SK-N-SH treated with all-trans-retinoic acid at 6 μM for 48 hours (cell line): ENCODE measurements around the gene MACIR.

Experiments
- ATAC-seq: fragments of 200-7000 bp; cut with Tn5 transposase; 3 replicates; pipeline ENCODE4 v1.9.1; 2020; ENCODE audit warnings: mild to moderate bottlenecking, moderate library complexity
- ARNTL ChIP-seq: fragments of 450-650 bp; formaldehyde crosslinking; IDR thresholded peaks from 2 replicates; pipeline ENCODE4 v1.5.0; 2020; ENCODE audit warnings: low read depth, mild to moderate bottlenecking, moderate library complexity, borderline replicate concordance
- BACH2 ChIP-seq: fragments of 250-450 bp; sonication (Bioruptor Pico); IDR thresholded peaks from 2 replicates; pipeline ENCODE4 v1.9.0; 2021; ENCODE audit warnings: mild to moderate bottlenecking, borderline replicate concordance
- CSDC2 ChIP-seq: fragments of 250-450 bp; sonication (Bioruptor Pico); IDR thresholded peaks from 2 replicates; pipeline ENCODE4 v1.5.0; 2020; ENCODE audit warnings: mild to moderate bottlenecking, moderate library complexity
- ESRRG ChIP-seq: fragments of 250-450 bp; sonication (Bioruptor Pico); IDR thresholded peaks from 2 replicates; pipeline ENCODE4 v1.6.1; 2021; ENCODE audit warnings: mild to moderate bottlenecking
- GLIS3 ChIP-seq: fragments of 250-450 bp; sonication (Bioruptor Pico); IDR thresholded peaks from 2 replicates; pipeline ENCODE4 v1.5.0; 2020; ENCODE audit warnings: mild to moderate bottlenecking, moderate library complexity
- ISL1 ChIP-seq: fragments of 250-450 bp; sonication (Bioruptor Pico); IDR thresholded peaks from 2 replicates; pipeline ENCODE4 v2.1.2; 2022; ENCODE audit warnings: mild to moderate bottlenecking, moderate library complexity
- PPARA ChIP-seq: fragments of 250-450 bp; sonication (Bioruptor Pico); IDR thresholded peaks from 2 replicates; pipeline ENCODE4 v1.5.0; 2020; ENCODE audit warnings: mild to moderate bottlenecking, borderline replicate concordance
- RARB ChIP-seq: fragments of 250-450 bp; sonication (Bioruptor Pico); IDR thresholded peaks from 2 replicates; pipeline ENCODE4 v1.8.0; 2021; ENCODE audit warnings: mild to moderate bottlenecking, moderate library complexity
- SNAI2 ChIP-seq: fragments of 250-450 bp; sonication (Bioruptor Pico); IDR thresholded peaks from 2 replicates; pipeline ENCODE4 v1.5.0; 2020; ENCODE audit warnings: mild to moderate bottlenecking, moderate library complexity
- TCF4 ChIP-seq: fragments of 250-450 bp; sonication (Bioruptor Pico); IDR thresholded peaks from 2 replicates; pipeline ENCODE4 v1.8.0; 2021; ENCODE audit warnings: mild to moderate bottlenecking, moderate library complexity, borderline replicate concordance
- TOX ChIP-seq: fragments of 250-450 bp; sonication (Bioruptor Pico); IDR thresholded peaks from 2 replicates; pipeline ENCODE4 v1.8.0; 2021; ENCODE audit warnings: mild to moderate bottlenecking, moderate library complexity, borderline replicate concordance
- ZC3H10 ChIP-seq: fragments of 250-450 bp; sonication (Bioruptor Pico); IDR thresholded peaks from 2 replicates; pipeline ENCODE4 v1.5.1; 2021; ENCODE audit warnings: mild to moderate bottlenecking, moderate library complexity
- ZFP3 ChIP-seq: fragments of 250-450 bp; sonication (Bioruptor Pico); IDR thresholded peaks from 2 replicates; pipeline ENCODE4 v1.5.0; 2020; ENCODE audit warnings: mild to moderate bottlenecking, moderate library complexity
- ZFP30 ChIP-seq: fragments of 450-650 bp; formaldehyde crosslinking; IDR thresholded peaks from 2 replicates; pipeline ENCODE4 v1.5.0; 2022; ENCODE audit warnings: mild to moderate bottlenecking, moderate library complexity
- ZNF565 ChIP-seq: fragments of 450-650 bp; formaldehyde crosslinking; conservative IDR thresholded peaks from 2 replicates; pipeline ENCODE4 v1.5.0; 2020; ENCODE audit warnings: low read depth, mild to moderate bottlenecking, moderate library complexity
- TF ChIP-seq, protein P1 (sequence below): fragments of 250-450 bp; sonication (Bioruptor Pico); IDR thresholded peaks from 2 replicates; pipeline ENCODE4 v1.8.0; 2021; ENCODE audit warnings: low read depth, mild to moderate bottlenecking, moderate library complexity, borderline replicate concordance
- TF ChIP-seq, protein P2 (sequence below): fragments of 250-450 bp; sonication (Bioruptor Pico); IDR thresholded peaks from 2 replicates; pipeline ENCODE4 v1.5.1; 2021; ENCODE audit warnings: mild to moderate bottlenecking, moderate library complexity
- TF ChIP-seq, protein P3 (sequence below): fragments of 250-450 bp; sonication (Bioruptor Pico); IDR thresholded peaks from 2 replicates; pipeline ENCODE4 v1.8.0; 2020; ENCODE audit warnings: mild to moderate bottlenecking, moderate library complexity, borderline replicate concordance
- TF ChIP-seq, protein P4 (sequence below): fragments of 250-450 bp; sonication (Bioruptor Pico); IDR thresholded peaks from 2 replicates; pipeline ENCODE4 v1.5.0; 2020; ENCODE audit warnings: mild to moderate bottlenecking, moderate library complexity
- TF ChIP-seq, protein P5 (sequence below): fragments of 250-450 bp; sonication (Bioruptor Pico); IDR thresholded peaks from 2 replicates; pipeline ENCODE4 v1.5.1; 2020; ENCODE audit warnings: low read depth, mild to moderate bottlenecking, moderate library complexity

The MACIR gene

DNA sequence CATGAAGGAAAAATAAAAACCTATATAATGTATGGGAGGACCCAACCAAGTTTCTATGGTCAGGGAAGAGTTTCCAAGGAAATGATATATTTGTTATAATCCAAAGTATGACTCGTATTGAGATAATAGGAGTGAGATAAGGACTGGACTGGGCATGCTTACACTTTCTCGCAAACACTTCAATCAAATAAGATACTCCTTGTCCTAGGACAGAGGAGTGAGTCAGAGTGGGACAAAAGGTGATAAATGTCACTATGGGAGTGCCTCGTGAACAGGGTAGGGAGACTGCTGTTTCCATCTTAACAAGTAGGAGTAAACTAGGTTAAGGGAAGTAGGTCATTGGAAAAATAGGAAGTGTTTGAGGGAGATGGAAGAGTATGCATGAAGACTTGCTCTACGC lies 47.2 kb downstream of the MACIR start:
- ATAC-seq, result no peak
- TF ChIP-seq BACH2, result no peak
- no peak for TF ChIP-seq TCF4
- TF ChIP-seq, protein P1, sequence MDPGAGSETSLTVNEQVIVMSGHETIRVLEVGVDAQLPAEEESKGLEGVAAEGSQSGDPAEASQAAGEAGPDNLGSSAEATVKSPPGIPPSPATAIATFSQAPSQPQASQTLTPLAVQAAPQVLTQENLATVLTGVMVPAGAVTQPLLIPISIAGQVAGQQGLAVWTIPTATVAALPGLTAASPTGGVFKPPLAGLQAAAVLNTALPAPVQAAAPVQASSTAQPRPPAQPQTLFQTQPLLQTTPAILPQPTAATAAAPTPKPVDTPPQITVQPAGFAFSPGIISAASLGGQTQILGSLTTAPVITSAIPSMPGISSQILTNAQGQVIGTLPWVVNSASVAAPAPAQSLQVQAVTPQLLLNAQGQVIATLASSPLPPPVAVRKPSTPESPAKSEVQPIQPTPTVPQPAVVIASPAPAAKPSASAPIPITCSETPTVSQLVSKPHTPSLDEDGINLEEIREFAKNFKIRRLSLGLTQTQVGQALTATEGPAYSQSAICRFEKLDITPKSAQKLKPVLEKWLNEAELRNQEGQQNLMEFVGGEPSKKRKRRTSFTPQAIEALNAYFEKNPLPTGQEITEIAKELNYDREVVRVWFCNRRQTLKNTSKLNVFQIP, result no peak
- no peak for TF ChIP-seq ZFP3 (CRISPR knock-in tag)
- TF ChIP-seq ZFP30 (CRISPR knock-in tag), result no peak
- TF ChIP-seq SNAI2 (CRISPR knock-in tag), result no peak
- no peak for TF ChIP-seq RARB (CRISPR knock-in tag)
- TF ChIP-seq, protein P2, sequence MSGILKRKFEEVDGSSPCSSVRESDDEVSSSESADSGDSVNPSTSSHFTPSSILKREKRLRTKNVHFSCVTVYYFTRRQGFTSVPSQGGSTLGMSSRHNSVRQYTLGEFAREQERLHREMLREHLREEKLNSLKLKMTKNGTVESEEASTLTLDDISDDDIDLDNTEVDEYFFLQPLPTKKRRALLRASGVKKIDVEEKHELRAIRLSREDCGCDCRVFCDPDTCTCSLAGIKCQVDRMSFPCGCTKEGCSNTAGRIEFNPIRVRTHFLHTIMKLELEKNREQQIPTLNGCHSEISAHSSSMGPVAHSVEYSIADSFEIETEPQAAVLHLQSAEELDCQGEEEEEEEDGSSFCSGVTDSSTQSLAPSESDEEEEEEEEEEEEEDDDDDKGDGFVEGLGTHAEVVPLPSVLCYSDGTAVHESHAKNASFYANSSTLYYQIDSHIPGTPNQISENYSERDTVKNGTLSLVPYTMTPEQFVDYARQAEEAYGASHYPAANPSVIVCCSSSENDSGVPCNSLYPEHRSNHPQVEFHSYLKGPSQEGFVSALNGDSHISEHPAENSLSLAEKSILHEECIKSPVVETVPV (CRISPR knock-in tag), result no peak
- TF ChIP-seq, protein P3, sequence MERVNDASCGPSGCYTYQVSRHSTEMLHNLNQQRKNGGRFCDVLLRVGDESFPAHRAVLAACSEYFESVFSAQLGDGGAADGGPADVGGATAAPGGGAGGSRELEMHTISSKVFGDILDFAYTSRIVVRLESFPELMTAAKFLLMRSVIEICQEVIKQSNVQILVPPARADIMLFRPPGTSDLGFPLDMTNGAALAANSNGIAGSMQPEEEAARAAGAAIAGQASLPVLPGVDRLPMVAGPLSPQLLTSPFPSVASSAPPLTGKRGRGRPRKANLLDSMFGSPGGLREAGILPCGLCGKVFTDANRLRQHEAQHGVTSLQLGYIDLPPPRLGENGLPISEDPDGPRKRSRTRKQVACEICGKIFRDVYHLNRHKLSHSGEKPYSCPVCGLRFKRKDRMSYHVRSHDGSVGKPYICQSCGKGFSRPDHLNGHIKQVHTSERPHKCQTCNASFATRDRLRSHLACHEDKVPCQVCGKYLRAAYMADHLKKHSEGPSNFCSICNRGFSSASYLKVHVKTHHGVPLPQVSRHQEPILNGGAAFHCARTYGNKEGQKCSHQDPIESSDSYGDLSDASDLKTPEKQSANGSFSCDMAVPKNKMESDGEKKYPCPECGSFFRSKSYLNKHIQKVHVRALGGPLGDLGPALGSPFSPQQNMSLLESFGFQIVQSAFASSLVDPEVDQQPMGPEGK (CRISPR knock-in tag), result no peak
- no peak for TF ChIP-seq PPARA (CRISPR knock-in tag)
- no peak for TF ChIP-seq ZC3H10 (CRISPR knock-in tag)
- TF ChIP-seq CSDC2 (CRISPR knock-in tag), result no peak
- no peak for TF ChIP-seq ESRRG (CRISPR knock-in tag)
- TF ChIP-seq, protein P4, sequence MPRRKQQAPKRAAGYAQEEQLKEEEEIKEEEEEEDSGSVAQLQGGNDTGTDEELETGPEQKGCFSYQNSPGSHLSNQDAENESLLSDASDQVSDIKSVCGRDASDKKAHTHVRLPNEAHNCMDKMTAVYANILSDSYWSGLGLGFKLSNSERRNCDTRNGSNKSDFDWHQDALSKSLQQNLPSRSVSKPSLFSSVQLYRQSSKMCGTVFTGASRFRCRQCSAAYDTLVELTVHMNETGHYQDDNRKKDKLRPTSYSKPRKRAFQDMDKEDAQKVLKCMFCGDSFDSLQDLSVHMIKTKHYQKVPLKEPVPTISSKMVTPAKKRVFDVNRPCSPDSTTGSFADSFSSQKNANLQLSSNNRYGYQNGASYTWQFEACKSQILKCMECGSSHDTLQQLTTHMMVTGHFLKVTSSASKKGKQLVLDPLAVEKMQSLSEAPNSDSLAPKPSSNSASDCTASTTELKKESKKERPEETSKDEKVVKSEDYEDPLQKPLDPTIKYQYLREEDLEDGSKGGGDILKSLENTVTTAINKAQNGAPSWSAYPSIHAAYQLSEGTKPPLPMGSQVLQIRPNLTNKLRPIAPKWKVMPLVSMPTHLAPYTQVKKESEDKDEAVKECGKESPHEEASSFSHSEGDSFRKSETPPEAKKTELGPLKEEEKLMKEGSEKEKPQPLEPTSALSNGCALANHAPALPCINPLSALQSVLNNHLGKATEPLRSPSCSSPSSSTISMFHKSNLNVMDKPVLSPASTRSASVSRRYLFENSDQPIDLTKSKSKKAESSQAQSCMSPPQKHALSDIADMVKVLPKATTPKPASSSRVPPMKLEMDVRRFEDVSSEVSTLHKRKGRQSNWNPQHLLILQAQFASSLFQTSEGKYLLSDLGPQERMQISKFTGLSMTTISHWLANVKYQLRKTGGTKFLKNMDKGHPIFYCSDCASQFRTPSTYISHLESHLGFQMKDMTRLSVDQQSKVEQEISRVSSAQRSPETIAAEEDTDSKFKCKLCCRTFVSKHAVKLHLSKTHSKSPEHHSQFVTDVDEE (CRISPR knock-in tag), result no peak

DNA sequence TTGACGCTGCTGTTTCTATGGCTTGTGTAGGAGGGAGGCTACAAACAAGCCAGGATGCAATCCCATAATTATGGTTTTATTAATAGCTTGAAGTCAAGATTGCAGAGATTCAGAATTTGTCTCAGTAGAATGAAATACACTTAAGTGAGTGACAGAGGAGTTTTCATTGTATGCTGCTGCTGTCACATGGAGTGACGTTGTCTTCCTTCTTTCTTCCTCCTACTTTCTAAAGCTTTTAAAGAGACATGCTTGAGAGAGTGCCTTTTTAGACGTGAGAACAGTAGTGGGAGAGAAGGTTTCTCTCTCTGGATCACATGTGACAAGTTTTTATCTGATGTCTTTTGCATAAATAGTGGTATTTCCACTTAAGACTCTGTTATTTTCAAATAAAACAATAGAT lies 48.9 kb downstream of the MACIR start:
- no peak for ATAC-seq
- TF ChIP-seq TCF4 (no peak), TOX (CRISPR knock-in tag) (no peak), ZFP30 (CRISPR knock-in tag) (no peak), GLIS3 (no peak), ZNF565 (CRISPR knock-in tag) (no peak), ARNTL (CRISPR knock-in tag) (no peak), CSDC2 (CRISPR knock-in tag) (no peak), ISL1 (no peak), ESRRG (CRISPR knock-in tag) (no peak), SNAI2 (CRISPR knock-in tag) (no peak), ZFP3 (CRISPR knock-in tag) (no peak), ZC3H10 (CRISPR knock-in tag) (no peak)
- TF ChIP-seq, protein P2 (CRISPR knock-in tag), result no peak
- TF ChIP-seq, protein P1, result no peak
- TF ChIP-seq, protein P5, sequence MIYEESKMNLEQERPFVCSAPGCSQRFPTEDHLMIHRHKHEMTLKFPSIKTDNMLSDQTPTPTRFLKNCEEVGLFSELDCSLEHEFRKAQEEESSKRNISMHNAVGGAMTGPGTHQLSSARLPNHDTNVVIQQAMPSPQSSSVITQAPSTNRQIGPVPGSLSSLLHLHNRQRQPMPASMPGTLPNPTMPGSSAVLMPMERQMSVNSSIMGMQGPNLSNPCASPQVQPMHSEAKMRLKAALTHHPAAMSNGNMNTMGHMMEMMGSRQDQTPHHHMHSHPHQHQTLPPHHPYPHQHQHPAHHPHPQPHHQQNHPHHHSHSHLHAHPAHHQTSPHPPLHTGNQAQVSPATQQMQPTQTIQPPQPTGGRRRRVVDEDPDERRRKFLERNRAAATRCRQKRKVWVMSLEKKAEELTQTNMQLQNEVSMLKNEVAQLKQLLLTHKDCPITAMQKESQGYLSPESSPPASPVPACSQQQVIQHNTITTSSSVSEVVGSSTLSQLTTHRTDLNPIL (CRISPR knock-in tag), result no peak
- TF ChIP-seq, protein P3 (CRISPR knock-in tag), result no peak
- TF ChIP-seq, protein P4 (CRISPR knock-in tag), result no peak
